ENCODE data around the gene CACNA1C.

Gene CACNA1C

DNA sequence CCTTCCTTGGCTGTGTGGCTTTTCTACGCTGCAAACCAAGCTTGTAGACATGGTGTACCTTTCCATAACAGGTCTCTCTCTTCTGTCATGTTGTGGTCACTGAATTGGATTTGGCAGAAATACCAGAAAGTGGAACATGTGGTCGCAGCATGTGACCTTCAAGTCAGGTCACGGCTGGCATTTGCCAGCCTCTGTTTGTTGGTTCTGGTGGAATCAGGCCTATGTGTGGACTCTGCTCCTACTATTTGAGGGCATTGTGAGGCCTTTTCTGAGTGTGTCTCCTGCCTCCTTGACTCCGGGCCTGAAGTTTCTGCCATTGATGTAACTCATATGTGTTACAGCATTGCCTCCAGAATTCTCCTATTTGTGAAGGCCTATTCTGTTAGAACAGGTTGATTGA is 116.7 kb downstream of the CACNA1C start:
- no peak for DNase-seq (ENCODE audit: low read depth in 2 of 2)

DNA sequence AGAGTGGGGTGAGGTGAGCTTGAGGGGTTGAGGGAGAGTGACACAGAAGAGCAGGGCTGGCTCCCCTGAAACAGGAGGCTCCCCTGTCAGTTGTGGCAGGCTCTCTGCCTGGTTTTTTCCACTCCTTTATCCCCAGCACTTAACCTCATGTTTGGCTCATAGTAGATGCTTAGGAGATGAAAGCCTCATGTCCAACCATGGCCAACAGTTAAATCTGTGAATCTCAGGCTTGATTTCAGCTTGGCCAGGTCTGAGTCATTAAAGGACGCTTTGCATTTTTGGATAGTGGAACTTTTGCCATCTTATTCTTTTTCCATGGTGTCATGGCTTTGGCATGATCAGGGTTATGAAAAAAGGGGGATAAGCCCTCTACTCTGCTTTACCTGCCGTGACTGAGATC is 117.2 kb downstream of the CACNA1C start:
- DNase-seq (ENCODE audit: low read depth in 2 of 2), result no peak

DNA sequence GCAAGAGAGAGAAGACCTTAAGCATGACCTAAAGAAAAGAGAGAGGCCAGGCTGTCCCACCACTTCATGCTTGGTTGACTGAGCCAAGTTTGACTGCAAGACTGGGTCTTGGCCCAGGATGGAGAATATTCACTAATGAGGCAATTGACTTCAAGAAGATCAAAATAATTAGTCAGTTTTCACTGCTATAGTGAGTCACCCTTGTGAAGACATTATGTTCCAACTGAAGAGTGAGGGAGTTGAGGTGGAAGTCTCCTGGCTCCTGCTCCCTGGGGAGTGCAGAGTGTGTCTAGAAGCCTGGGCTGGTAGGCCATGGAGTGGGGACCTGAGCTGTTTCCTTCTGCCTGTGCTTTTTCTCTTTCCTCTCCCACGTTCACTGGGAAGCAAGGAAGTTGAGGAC is 117.6 kb downstream of the CACNA1C start:
- DNase-seq (ENCODE audit: low read depth in 2 of 2), result no peak

DNA sequence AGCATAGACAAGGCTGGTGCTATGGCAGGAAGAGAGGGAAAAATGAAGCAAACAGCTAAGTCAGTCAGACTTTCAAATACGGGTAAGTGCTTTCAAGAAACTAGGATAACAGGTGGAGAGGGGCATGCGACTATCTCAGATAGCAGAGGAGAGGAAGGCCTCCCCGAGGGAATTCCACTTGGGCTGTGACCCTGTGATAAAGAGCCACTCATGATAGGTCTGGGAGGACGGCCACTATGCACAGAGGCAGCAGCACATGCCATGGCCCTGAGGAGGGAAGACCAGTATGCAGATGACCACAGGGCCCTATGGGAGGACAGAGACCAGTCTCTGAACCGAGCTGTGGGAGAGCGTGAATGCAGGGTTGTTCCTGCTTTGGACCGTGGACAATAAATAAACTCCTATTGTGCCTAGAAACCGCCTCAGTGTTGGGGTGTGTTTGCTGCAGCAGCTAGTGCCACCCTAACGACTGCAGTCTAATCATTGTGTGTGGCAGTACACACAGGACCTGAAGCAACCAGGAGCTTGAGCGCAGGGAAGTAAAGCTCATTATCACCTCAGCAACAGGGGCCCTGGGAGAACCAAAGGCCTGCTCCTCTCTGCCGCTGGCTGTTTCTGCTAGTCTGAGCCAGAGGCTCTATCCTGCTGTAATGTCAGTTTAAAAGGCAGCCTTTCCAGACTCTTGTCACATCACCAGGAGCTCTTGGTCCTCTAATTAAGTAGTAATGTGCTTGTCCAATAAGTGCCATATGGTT is 119.1 kb downstream of the CACNA1C start:
- no peak for DNase-seq (ENCODE audit: low read depth in 2 of 2)

DNA sequence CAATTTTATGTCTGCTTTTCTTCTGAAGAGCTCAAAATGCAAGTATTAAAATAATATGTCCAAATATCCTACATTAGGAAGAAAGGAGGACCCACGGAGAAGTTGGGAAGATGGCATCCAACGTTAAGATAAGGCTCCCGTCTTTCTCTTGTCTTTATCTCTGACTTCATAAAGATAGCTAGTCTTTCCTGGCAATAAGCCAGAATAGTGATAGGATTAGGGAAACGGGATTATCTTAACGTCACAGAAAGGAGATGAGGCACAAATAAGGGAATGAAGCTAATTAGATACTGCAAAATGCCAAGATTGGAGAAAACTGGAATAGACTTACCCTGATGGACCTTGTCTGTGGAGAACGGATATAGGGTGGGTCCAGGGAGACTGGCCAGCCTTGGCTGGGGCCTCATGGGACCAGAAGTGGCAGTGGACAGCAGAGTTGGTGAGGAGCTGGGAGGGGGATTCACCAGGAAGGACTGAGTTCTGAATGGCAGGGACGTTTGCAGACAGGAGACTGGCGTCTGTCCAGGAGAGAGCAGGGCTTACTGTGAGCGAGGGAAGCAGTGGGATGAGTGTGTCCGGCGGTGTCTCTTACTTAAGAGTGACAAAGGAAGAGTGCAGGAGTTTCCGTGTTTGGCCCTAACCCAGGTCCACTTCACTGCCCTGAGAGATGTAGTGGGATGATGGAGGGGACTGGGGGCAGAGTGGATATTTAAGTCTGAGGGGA is 119.9 kb downstream of the CACNA1C start:
- no peak for DNase-seq (ENCODE audit: low read depth in 2 of 2)

DNA sequence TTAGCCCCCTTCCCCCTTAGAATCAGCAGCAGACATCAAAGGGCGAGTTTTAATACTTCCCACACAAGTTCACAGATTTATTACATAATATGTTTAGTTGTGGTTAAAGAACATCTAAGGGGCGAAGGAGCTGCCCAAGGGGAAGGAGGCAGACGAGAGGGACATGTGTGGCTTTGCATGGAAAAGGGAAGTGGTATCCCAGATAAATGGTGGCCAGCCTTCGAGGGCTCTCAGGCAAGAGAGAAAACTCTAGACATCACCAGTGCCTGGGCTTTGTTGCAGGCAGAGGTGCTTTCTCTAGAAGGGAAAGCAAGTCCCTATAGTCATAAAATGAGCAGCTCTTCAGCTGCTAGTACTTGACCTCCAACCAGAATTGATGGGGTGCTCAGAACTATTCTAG is 121.2 kb downstream of the CACNA1C start:
- no peak for DNase-seq (ENCODE audit: low read depth in 2 of 2)

DNA sequence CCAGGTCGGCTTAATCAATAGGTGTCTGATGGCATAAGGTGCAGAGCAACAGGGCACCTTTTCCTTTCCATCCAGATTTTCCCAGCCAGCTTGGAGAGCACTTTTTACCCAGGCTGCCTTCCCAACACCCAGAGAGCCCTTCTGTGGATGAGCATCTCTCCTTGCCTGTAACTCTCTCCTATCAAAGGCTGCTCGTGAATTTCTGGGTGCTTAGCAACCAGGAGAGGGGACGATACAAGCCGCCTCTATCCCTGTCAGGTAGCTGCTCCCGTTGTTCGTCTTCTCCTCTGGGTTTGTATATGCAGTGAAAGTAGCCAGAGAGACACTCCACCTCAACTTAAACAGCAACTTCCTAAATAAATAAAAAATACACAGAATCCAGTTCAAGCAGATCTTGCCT is 124.2 kb downstream of the CACNA1C start:
- no peak for DNase-seq (ENCODE audit: low read depth in 2 of 2)

DNA sequence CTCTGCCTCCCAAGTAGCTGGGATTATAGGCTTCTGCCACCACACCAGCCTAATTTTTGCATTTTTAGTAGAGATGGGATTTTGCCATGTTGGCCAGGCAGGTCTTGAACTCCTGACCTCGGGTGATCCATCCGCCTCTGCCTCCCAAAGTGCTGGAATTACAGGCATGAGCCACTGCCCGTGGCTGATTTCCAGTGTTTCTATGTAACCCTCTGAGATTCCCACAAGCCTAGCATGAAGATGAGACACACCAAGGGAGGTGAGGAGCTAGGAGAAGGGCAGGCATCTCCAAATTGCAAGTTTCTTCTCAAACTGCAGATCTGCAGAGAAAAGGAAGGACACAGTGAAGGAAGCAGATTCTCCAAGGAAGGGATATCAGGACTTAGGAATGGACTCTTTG is 125.0 kb downstream of the CACNA1C start:
- no peak for DNase-seq (ENCODE audit: low read depth in 2 of 2)

DNA sequence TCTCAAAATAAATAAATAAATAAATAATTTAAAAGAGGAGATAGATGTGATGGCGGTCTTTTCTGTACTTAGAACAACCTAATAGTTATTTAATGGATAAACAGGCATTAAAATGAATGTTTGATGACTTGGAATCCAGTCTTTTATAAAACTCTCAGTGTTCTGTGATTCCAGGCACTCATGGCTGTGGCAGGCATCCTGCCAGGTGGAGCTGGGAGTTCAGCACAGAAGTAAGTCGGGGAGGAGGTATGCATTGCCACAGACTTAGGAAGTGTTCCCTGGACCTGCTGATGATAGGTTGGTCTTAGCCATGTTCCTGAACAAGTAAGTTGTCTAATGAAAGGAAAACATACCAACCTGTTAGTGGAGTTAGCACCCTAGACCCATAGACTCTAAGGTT is 126.3 kb downstream of the CACNA1C start:
- no peak for DNase-seq (ENCODE audit: low read depth in 2 of 2)

DNA sequence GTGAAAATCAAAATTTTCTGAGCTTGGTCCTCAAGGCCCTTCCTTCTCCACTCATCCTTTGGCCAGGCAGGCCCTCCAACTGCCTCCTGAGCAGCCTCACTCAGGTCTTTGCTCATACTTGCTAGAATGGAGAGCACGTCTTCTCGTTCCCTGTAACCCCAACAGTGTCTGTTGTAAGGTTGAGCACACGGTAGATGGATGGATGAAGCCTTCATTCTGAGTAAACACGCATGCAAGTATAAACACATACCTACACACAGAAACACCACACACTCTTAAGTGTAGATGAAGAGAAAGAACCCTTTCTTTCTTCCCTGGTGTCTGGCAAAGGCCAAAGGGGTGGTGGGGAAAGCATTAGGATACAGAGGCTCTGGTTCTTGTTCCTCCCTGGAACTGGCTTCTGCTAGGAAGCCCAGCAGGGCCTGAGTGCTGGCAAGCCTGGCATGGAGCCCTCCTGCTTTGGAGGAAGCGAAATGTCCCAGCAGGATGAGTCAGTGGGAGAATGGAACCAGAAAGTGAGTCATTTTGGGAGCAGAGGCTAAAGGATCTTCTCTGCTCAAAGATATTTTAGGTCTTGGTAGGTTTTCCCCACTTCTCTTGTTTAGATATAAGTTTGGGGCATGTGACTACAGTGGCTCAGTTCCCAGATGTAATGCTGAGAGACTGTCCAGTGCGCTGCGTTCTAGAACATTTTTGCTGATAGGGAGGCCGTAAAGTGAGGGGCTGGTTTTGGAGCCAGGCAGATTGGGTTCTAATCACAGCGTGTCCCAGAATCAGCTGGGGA is 127.4 kb downstream of the CACNA1C start:
- no peak for DNase-seq (ENCODE audit: low read depth in 2 of 2)

DNA sequence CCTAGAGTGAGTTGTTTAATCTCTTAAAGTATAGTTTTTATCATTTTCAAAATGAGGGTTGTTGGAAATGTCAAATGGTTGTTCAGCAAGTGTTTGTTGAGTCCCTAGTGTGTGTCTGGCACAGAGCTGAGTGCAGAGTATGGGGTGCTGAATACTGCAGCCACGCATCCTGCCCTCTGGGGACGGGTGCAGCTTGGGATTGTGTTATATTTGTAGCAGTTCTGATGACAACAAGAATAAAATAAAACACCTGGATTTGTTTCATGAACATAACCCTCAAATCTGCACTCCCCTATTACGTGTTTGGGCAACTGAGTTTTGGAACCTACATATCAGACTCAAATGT is 127.9 kb downstream of the CACNA1C start:
- no peak for DNase-seq (ENCODE audit: low read depth in 2 of 2)

DNA sequence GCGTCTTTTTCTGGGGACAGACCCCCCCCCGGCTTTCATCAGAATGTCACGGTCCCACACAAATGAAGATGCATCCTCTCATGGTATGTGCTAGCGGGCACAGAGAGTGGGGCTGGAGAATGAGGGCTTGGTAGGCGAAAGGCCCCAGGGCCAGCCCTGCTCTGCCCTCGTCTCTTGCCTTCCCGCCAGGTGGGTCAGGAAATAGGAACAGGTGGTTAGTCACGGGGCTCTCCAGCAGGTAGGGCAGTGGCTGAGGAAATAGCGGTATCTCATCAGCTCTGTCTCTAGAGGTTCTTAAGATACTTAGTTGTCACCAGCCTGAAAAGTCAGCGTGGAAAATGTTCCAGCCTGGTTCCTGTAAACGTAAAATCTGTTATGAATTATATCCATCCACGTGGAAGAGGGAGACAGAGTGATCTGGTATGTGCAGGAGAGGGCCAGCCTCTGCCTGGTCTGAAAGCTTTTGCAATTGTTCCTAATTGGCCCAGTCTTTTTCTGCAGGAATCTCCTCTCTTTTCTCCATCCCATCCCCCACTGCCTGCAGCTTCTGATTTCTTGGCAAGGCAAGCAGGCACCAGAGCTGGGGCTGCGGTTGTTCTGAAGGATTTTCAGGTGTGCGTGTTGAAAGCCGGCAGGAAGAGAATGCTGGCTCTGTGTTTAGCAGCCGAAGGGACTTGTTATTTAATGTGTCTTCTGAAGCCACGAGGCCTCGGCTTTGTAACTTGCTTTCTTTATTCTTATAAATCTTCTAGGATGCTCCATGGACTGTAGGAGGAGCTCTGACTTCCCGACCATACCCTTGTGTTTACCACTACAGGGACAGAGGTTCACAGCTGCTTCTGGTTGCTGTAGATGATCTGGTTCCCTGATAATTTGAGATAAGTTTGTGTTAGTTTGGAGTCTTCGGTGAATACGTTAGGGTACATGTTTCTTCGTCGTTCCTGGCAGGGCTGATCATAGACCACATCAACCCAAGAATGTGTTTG is 131.1 kb downstream of the CACNA1C start:
- DNase-seq (ENCODE audit: low read depth in 2 of 2), result no peak

DNA sequence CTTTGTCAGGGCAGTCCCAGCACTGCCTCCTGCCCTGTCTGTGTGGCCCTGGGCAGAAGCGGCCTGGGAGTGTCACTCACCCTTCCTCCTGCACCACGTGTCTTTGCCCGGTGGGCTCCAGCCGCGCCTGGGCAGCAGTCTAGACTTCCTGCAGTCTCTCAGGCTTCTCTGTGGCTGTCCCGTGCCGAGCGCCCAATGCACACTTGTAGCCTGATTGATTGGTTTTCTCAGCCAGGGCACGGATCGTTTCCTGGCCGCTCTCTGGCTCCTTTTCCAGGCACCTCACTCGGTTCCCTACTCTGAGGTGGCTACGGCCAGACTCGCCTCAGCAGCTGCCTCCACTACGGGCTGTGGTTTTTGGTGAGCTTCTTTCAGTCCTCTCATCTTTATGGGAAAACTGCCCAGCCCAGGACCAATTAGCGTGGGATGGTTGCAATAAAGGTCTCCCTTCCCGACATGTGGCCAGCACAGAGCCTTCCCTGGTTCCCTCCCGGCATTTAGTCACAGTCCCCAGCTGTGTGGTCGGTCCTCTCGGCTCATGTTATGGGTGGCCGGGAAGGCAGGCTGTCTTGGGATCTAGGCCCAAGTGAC is 133.1 kb downstream of the CACNA1C start:
- no peak for DNase-seq (ENCODE audit: low read depth in 2 of 2)

DNA sequence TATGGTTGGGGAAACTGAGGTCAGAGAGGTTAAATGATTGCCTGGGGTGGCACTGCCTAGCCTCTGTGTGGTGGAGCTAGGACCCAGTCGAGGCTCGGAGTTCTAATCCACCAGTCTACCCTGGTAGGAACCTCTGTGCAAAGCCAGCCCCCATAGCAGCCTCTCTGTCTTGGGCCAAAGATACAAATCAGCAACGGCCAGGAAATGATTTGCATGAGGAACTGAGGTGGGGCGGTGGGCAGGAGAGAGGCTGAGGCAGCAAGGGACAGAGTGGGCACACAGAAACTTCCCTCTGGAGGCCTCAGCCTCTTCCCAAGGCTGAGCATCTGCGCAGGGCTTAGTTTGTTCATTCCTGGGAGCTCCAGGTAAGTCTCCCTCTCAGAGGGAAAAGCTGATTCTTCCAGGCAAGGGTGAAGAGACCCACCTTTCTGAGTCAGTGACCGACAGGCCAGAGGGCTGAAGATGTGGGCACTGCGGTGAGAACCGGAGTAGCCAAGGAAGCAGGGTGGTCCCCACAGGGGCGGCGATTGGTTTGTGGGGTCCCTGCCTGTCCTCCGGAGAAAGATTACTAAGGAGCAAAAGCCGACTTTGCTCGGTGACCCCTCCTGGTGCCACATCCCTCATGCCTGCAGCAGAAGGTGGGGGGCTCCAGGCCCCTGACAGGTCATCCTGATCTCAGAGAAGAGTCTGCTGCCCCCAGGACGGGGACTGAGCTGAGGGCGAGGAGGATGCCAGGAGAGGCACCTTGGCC is 134.6 kb downstream of the CACNA1C start:
- DNase-seq (ENCODE audit: low read depth in 2 of 2), result no peak

DNA sequence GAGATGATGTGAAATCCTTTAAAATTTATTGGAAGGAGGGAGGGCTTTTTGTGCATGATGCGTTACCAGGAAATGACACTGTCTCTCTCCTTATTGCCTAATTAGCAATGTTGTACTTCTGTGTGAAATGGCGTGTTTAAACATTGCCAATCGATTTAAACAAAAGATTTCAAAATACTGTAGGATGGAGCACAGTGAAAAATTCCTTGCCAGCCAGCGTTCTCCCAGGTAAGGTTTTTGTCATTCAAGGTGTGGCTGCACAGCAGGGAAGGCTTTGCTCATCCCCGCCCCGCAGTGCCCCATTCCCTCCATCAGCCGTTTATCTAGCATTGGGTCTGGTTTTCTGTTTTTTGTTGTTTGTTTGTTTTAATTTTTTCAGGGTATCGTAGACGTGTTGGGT is 137.3 kb downstream of the CACNA1C start:
- no peak for DNase-seq (ENCODE audit: low read depth in 2 of 2)

DNA sequence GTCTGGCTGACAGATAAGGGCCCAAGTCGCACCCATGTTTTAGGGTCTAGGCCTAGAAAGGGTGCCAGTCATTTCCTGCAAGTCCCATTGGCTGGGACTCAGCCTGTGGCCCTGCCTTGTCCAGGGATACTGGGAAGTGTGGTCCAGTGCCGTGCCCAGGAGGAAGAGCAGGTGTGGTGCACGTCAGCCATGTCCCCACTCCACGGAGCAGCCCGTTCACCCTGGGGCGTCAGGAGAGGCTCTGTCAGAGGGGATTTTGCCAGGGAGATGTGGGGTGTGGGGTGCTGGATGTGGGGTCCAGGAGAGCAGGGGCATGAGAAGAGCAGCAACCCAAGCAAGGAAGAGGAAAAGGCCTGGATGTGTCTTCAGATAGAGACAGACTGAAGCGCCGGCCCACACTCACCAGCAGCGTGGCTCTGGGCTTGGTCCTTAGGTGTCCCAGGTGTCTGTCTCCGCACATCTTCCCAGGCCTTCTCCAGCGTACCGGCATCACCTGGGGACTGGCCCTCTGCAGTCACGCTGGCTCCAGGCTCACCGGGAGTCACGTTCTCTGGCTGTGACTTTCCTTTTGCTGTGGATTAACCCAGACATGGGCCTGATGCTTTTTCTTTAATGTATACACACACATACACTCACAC is 138.2 kb downstream of the CACNA1C start:
- no peak for DNase-seq (ENCODE audit: low read depth in 2 of 2)

DNA sequence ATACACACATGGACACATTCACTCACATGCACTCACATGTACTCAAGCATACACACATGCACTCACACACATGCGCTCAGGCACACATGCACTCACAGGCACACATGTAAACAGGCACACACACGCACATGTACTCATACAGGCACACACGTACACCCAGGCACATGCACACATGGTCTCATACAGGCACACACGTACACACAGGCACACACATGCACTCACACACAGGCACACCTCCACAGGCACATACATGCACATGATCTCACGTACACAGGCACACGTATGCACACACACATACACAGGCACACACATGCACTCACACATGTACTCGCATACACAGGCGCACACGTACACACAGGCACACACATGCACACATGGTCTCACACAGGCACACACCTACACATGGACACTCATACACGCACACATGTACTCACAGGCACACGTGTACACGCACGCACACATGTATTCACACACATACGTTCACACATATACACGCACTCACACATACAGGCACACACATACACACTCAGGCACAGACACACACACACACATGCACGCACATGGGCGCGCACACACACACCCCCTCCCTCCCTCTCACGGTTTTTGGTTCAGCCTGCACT is 138.9 kb downstream of the CACNA1C start:
- DNase-seq (ENCODE audit: low read depth in 2 of 2), result no peak

DNA sequence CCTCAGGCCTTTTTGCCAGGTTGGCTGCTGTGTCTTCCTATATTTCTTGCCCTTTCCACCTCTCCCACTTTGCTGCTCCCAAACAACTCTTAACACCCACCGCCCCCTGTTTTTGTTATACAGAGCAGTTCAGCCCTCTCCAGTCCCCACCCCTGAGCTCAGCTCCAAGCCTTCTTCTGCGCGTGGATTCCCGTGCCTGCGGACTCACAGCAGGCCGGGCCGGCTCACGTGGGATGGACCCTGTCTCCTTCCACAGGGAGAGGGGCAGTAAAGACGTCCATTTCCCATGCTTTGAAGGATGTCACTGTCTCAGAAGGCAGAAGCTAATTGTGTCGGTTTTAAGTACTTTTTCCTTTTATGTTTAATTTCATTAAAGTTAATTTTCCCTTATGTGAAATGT is 139.4 kb downstream of the CACNA1C start:
- no peak for DNase-seq (ENCODE audit: low read depth in 2 of 2)

DNA sequence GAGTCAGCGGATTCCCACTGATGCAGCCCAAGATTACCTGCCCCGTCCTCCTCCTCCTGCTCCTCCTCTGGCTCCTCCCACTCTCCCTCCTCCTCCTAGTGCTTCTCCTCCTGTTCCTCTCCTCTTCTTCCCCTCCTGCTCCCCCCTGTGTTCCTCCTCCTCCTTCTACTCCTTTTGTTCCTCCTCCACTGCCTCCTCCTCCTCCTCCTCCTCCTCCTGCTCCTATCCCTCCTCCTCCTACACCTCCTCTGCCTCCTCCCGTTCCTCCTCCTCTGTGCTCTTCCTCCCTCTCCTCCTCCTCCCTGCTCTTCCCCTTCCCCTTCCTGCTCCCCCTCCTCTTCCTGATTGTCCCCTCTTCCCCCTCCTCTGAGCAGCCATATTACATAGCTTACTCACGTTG is 141.3 kb downstream of the CACNA1C start:
- DNase-seq (ENCODE audit: low read depth in 2 of 2), result no peak

DNA sequence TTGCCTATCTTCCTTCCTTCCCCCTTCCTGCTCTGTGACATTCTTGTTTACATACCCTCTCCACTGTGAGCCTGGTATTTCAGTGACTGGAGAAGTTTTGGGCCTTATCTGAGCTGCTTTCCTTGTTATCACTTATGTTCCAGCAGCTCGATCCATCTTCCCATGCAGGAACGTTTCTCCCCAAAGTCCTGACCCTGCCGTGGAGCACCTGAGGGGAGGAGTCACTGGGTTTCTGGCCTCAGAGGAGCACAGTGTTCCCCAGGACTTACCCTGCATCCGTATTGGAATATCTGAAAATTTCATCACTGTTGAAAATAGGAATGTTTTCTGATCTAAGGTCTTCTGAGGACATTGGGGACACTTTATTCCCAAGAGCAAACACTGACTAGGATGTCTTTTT is 141.8 kb downstream of the CACNA1C start:
- DNase-seq (ENCODE audit: low read depth in 2 of 2), result no peak
